Measurements from ENCODE around the gene CSNK1G2. TPM values are rescaled to one million over a fixed set of nuclear protein-coding genes. Genes with fewer than 3 reads are reported as not detected.
"Not testable (repeated sequence)": the region's sequence is repeated elsewhere in the genome, so short reads cannot be mapped to it uniquely, and the experiment has no call there.

Gene CSNK1G2
- total RNA-seq, 4 donors from 2014 or later, result 47.2 to 67.6 (median 60.8) TPM

- H3K27me3 ChIP-seq, result no peaks in the 10 kb centered on the region
- H3K36me3 ChIP-seq, result peaks cover 54 to 65% of the 10 kb centered on the region in 2 donors
- H3K9me3 ChIP-seq, result no peaks in the 10 kb centered on the region
- TF ChIP-seq POLR2A (IDR thresholded peaks at IDR 0.05) (no peak), CTCF (IDR thresholded peaks at IDR 0.05) (no peak)
- DNase-seq, result no peak
- H3K4me3 ChIP-seq (replicated peaks in 1 of 3), result no peak overlapping the region
- intact Hi-C loops (cut with DNase I), result no loop called here
- 90 to 93% methylated on average over 25 to 29 of the region's 44 CpGs for WGBS, 2 donors
- H3K27ac ChIP-seq, result no peak overlapping the region
- no peaks in the 10 kb centered on the region for H3K4me1 ChIP-seq
Measured at GRCh38 chr19:1985588-1986356, 44.8 kb downstream of the CSNK1G2 start.

- no peaks in the 10 kb centered on the region for H3K4me1 ChIP-seq
- no peak overlapping the region for H3K27ac ChIP-seq
- WGBS, 2 donors, result 92 to 95% methylated on average over 29 to 42 of the region's 42 CpGs
- no peak for TF ChIP-seq CTCF (IDR thresholded peaks at IDR 0.05)
- TF ChIP-seq POLR2A (IDR thresholded peaks at IDR 0.05), result no peak
- H3K9me3 ChIP-seq, result no peaks in the 10 kb centered on the region
- no peaks in the 10 kb centered on the region for H3K27me3 ChIP-seq
- H3K4me3 ChIP-seq (replicated peaks in 1 of 3), result no peak overlapping the region
- DNase-seq, result no peak
- peaks cover 54 to 64% of the 10 kb centered on the region in 2 donors for H3K36me3 ChIP-seq
- intact Hi-C loops (cut with DNase I), result no loop called here
Measured at GRCh38 chr19:1986357-1987162, 45.6 kb downstream of the CSNK1G2 start.

GRCh38 chr19:1987197-1988187 is 46.5 kb downstream of the CSNK1G2 start:
- H3K4me3 ChIP-seq (replicated peaks in 1 of 3), result no peak overlapping the region
- WGBS, 2 donors, result 86 to 88% methylated on average over 15 to 26 of the region's 42 CpGs
- peaks cover 52 to 60% of the 10 kb centered on the region in 2 donors for H3K36me3 ChIP-seq
- no peaks in the 10 kb centered on the region for H3K27me3 ChIP-seq
- H3K27ac ChIP-seq, result no peak overlapping the region
- TF ChIP-seq POLR2A (IDR thresholded peaks at IDR 0.05), result no peak
- TF ChIP-seq CTCF (IDR thresholded peaks at IDR 0.05), result no peak
- H3K9me3 ChIP-seq, result no peaks in the 10 kb centered on the region
- H3K4me1 ChIP-seq, result no peaks in the 10 kb centered on the region
- DNase-seq, result no peak
- intact Hi-C loops (cut with DNase I), result no loop called here

GRCh38 chr19:1988464-1988863 is 47.5 kb downstream of the CSNK1G2 start:
- DNase-seq; H3K4me3 ChIP-seq (replicated peaks in 1 of 3); intact Hi-C loops (cut with DNase I); H3K27ac ChIP-seq; H3K9me3 ChIP-seq; H3K4me1 ChIP-seq; H3K27me3 ChIP-seq: not testable (repeated sequence)
- WGBS, 2 donors, result 90 to 92% methylated on average over 10 of the region's 10 CpGs
- H3K36me3 ChIP-seq, result peaks cover 52 to 64% of the 10 kb centered on the region in 2 donors

All from thyroid gland (tissue), 4 donors.